Erythroblast (primary cell): ENCODE measurements around the gene ERICH2.

Source experiments
- GATA1 ChIP-seq: IDR thresholded peaks from 2 replicates; pipeline ENCODE4 v1.6.1; 2011; ENCODE audit warnings: low read depth, mild to moderate bottlenecking, control low read depth, low read length, moderate library complexity
- POLR2A ChIP-seq: IDR thresholded peaks from 2 replicates; pipeline ENCODE4 v1.6.1; 2011; ENCODE audit warnings: mild to moderate bottlenecking, low read length

GRCh38 chr2:170814533-170815230 is 44.5 kb downstream of the ERICH2 start:
- TF ChIP-seq POLR2A (no peak), GATA1 (no peak)
